GM19324 (cell line): ENCODE data around the gene OTUB1.
"Not testable (repeated sequence)": the region's sequence is repeated elsewhere in the genome, so short reads cannot be mapped to it uniquely, and the experiment has no call there.

ENCODE experiments used
- ATAC-seq: cut with Tn5 transposase; IDR thresholded peaks from one replicate; pipeline ENCODE4 v1.9.1; 2021; ENCODE audit warnings: mild to moderate bottlenecking, moderate library complexity; ENCODE audit not compliant: unreplicated experiment, low FRiP score

Gene OTUB1, protein sequence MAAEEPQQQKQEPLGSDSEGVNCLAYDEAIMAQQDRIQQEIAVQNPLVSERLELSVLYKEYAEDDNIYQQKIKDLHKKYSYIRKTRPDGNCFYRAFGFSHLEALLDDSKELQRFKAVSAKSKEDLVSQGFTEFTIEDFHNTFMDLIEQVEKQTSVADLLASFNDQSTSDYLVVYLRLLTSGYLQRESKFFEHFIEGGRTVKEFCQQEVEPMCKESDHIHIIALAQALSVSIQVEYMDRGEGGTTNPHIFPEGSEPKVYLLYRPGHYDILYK

DNA sequence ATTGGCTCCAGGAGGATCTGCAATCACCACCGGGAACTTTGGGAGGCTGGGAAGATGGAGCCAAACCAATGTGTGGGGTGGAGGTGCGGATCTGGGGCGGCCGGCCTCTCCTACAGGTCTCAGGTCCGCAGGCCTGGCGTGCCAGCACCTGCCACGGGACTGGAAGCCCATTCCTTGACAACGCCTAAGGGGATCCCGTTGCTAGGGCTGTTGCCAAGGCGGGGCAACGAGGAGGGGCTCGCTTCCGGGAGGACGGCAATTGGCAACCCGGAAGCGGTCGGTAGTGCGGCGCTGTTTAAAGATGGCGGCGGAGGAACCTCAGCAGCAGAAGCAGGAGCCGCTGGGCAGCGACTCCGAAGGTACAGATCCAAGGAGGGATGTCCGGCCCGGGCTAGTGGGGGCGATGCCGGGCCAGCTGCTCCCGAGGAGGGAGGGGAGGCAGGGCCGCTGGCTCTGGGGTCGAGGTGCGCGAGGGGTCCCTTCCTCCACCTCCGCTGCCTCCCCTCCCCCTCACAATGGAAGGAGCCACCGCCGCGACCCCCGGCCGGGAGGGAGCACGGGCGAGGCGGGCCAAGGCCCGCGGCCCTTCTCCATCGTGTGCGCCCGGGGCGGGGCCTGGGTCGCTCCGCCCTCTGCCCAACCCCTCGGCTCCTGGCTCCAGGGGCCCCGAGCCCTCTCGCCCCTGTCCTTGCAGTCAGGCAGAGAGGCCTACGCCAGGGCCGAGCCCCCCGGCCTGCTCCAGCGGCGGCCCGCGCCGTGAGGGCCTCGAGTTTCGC is at the start of gene OTUB1:
TSS of gene OTUB1 (plus strand) at position 283 of the 776 bp plus-strand sequence. CDS start at position 302, 19 bp downstream.
- peak; percentile 77 for ATAC-seq

DNA sequence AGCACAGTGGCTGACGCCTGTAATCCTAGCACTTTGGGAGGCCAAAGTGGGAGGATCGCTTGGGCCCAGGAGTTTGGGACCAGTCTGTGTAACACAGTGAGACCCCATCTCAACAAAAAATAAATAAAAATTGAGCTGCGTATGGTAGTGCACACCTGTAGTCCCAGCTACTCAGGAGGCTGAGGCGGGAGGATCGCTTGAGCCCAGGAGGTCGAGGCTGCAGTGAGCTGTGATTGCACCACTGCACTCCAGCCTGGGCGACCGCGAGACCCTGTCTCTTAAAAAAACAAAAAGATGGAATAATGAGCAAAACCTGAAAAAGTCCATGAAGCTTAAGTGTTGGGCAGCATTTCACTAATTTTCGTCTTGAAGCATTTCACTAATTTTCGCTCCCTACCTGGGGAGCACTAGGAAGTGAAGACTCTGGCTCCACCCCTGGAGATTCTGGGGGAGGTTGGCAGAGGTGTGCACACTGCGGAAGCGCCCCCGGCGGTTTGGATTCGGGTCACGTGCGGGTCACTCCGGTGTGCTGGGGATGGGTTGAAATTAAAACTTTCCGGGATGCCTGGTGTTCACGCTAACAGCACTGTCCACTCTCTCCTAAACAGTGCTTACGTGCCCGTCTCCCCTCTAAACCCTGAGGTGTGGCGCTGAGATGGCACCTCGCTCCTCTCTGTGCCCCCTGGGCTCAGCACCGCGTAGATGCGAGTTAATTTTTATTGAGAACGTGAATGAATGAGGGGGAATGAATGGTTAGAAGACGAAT is 48.3 kb upstream of the OTUB1 start:
- peak; percentile 11 for ATAC-seq

DNA sequence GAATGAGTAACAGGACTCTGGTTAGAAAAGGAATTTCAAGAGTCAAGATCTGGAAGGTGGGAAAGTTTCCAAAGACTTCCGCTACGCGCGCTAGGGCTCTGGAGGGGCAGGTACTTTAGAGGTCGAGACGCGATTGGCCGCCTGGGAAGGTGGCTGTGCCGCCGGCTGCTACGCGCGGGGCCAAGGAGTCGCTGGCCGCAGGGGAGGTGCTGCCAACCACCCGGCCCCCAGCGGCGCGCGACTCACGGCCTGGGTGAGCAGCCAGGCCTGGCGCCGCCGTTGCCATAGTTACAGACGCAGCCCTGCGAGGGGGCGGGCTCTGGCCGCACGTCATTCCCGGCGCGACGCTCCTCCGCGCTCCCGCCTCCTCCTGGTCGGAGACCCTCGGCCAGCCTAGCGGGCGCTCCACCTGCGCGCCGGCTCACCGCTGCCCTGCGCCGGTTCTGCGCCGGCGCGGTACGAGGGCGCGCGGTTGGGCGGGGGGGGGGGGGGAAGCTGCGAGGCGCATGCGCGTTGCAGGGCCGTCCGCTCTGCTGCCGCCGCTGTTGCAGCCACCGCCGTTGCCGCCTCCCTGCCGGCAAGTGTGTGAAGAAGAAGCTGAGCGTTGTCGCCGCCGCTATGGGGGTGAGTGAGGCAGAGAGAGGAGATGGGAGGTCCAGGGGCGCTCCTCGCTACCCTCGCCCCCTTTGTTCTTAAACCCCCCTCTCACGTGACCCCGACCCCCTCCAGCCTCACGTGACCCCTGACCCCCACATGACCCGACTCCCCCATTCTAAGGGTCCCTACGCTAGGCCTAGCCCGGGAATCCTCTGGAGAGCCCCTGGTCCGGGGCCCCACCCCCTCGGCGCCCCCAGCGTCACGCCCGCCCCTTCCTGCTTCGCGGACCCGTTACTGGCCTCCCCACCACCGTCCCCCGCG is 47.5 kb upstream of the OTUB1 start, which contains the start of gene NAA40:
TSS of gene NAA40 (plus strand) at position 524 of the 918 bp plus-strand sequence. CDS start at position 619, 95 bp downstream.
- peak; percentile 98 for ATAC-seq

DNA sequence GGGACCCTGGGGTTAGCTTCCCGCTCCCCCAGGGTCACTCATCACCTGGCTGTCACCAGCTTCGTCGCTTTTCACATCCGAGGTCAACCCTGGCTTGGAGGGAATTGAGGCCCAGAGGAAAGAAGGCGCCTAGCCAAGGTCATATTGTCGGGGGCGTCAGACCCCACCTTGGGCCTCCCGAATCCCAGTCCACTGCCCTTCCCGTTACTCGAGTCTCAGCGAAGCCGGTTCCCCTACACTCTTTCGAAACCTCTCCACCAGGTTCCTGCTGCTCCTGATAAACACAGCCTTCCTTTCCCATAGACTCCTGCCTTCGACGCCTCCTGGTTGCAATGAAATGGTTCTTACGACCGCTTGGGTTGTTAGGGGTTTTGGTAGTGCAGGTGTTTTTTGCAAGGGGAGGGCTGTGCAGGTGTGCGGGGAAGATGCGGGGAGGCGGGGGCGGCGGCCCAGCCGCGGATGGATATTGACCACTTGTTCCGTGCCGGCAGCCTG is 46.8 kb upstream of the OTUB1 start:
- no peak for ATAC-seq

DNA sequence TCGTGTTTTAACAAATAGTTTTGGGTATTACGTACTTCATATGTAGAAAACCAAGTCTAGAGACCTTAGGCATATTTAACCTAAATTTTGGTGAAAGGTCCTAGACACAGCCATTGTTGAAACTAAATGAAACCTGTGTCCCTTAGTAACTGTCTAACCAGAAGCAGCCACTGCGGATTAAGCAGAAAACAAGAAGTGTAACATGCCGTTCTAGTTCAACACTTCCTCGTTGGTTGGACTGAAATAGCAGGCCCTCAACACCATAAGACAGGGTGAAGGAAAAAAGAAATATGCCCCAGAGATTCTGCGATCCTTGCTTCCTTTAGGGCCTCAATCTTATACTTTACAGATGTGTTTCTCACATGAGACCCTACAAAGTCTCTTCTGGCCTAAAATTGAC is 45.5 kb upstream of the OTUB1 start:
- ATAC-seq, result no peak

DNA sequence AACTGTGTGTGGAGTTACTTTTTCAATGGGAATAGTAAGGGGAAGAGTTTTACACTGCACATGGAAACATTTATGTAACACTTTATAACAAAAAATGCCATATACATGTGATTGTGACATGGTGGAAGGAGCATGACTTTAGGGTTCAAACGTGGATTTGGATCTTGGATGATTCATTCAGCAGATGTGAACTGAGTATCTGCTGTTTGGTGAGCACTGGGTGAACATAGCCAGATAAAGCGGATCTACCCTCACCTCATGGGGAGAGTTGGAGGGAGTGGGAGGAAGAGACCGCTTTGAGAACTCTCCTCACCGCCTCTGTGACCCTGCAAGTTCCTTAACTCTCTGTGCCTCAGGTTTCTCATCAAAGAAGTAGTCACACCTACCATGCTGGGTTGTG is 44.3 kb upstream of the OTUB1 start:
- ATAC-seq, result no peak

DNA sequence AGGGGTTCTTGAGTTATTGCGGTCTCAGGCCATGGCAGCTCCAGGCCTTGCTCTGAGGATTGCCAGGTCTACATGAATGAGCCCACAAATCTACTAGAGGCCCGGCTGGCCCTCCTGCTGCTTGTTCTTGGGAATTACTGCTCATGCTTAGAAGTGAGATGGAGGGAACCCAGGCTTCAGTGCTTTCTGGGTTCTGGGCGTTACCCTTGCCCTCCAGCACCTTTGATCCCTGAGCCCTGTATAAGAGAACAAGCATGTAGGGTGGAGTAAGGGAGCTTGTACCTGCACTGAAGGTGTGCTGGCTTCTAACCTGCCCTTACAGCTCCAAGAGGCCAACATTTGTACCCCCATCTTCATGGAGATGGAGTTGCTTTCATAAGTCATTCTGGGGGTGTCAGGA is 43.4 kb upstream of the OTUB1 start:
- no peak for ATAC-seq

DNA sequence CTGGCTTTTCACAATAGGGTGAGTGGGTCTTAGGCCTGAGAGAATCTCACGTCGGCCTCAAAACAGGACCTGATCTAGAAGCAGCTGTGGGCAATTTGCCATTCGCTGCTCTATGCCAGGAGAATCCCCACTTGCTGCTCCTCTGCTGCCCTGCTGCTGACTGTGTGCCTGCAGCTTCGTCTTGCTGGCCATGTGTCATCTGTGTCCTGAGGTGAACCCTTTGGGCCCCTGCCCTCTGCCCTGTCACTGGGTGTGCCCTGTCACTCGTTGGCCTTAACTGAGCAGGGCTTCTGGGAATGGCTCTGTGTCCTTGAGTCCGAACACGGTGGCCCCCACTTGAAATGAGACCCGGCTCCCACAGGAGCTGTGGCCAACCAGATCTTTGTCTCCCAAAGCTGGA is 41.3 kb upstream of the OTUB1 start:
- no peak for ATAC-seq

DNA sequence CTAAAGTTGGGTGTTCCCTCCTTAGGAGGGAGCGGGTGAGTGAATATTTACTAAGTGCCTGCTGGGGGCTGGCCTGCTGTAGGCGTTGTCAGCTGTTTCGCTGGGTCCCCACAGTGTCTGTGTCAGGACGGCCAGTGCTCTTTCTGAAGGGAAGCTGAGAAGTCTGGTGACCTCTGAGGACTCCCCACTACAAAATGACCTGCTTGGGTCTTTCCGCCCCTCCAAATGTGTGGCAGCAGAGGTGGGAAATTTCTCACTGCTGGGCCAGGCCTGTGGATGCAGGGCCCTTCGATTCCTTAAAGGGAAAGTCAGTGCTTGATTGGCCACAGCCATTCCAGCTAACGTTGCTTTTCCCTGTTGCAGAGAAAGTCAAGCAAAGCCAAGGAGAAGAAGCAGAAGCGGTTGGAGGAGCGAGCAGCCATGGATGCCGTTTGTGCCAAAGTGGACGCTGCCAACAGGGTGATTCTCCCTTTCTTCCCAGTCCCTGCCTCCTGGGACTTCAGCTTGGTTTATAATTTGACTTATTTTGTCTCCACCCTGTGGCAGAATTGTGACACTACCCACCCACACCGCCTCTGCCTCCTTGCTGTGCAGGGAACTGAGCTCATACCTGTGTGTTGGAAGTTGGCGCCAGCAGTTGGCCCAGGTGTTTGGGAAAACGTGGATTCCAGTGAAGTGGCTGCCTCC is 40.6 kb upstream of the OTUB1 start:
- no peak for ATAC-seq

DNA sequence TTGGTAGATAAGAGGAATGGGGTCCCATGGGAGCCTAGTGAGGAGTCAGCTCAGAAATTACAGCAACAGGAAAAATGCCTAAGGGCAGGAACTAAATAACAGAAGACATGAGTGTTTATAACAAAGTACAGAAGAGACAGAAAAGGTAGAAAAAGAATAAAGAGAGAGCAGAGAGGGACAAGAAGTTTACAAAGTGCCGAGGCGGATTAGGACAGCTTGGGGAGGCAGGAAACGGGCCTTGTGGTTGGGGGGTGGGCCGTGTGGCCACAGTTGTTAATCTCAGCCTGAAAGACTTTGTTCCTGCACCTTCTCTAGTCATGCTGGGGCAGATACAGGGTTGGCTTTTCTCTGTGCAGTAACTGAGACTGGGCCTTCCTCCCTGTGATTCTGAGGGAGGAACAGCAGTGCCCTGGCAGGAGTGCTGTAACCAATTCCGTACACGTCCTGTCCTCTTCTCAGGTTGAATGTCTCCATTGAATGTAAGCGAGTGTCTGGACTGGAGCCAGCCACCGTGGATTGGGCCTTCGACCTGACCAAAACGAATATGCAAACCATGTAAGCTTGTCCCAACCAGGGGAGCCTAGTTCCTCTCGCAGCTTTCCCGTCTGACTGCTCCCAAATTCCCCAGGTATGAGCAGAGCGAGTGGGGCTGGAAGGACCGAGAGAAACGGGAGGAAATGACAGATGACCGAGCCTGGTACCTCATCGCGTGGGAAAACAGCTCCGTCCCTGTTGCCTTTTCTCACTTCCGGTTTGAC is 34.3 kb upstream of the OTUB1 start:
- no peak for ATAC-seq

DNA sequence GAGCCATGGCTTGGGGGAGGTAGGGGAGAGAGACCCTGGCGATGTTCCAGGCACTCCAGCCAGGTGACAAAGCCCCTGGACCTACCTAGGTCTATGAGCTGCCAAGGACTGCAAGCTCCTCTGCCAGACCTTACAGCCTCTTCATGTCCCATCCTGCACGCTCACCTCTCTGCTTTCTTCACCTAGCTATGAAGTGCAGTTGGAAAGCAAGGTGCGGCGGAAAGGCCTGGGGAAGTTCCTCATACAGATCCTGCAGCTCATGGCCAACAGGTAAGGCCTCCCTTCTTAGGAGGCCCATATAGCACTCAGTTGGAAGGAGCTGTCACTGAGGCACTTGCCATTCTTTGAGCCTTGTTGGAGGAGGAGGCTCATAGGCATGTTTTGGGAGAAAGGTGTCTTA is 33.7 kb upstream of the OTUB1 start:
- ATAC-seq, result no peak

DNA sequence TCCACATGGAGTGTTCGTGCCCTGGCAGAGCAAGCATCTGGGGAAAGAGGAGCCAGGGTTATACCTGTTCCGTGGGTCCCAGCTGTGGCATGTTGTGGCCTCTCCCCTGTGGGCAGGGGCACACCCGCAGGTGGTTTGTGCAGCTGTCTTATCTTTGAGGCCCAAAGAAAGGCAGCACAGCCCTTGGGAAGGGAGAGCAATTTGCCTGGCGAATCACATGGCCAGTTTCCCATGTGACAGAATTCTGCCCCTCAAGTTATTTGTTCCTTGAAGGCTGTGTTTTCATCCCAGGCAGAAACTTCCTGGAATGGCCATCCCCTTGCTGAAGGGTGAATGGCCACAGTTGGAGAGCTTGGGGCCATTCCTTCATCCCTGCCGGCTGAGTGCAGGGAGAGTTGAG is 28.2 kb upstream of the OTUB1 start:
- ATAC-seq, result no peak

DNA sequence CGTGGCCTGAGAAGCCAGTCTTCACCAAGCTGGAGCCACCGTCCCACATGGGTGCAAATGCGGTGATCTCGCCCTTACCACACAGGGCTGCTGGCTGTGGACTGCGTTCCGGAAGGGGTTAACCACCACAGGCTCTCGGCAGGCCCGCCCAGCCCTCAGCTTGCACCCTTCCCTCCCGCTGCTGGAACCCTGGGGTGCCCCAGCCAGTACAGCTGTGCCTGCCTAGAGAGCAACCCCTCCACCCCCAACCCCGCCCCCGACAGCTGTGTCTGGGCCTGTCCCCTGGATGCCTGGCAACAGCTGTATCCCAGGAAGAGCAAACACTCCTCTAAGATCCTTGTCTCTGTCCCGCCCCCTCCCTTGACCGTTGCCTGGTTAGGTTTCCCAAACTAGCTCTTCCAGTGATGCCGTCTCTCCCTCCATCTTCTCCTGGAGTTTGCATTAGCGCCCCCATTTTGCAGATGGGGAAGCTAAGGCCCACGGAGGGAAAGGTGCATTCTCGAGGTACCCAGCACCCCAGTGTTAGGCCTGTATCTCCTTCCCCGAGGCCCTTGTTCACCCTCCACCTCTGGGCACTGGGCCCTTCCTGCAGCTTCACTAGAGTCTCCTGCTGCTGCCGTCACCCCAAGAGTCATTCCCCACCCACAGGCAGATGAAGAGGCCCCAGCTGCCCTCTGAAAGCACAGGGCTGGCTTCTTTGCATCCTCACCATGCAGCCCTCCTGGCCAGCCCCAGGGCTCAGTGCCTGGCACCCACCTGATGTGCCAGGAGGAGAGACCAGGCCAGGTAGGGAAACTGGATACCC is 24.4 kb upstream of the OTUB1 start:
- no peak for ATAC-seq

DNA sequence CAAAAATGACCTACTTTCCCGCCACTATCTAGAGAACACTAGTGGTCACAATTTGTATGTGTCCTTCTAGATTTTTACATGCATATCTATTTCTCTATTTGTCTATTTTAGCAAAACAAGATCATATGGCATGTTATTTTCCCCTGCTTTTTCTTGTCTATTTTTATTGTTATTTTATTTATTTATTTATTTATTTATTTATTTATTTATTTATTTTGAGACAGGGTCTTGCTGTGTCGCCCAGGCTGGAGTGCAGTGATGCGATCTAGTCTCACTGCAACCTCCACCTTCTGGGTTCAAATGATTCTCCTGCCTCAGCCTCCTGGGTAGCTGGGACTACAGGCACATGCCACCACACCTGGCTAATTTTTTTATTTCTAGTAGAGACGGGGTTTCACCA is 22.3 kb upstream of the OTUB1 start:
- not testable (repeated sequence) for ATAC-seq

DNA sequence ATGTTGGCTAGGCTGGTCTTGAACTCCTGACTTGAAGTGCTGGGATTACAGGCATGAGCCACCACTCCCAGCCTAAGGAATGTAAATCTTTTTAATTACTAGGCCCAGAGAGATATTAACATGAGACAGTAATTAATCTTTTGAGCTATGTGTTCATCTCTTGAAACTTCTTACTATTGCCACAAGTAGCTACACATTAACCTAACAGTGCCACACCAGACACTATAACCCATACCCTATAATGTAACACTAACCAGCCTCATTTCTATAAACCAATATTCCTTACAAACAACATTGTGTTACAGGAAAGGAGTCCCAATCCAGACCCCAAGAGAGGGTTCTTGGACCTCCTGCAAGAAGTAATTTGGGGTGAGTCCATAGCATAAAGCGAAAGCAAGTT is 19.8 kb upstream of the OTUB1 start:
- no peak for ATAC-seq

DNA sequence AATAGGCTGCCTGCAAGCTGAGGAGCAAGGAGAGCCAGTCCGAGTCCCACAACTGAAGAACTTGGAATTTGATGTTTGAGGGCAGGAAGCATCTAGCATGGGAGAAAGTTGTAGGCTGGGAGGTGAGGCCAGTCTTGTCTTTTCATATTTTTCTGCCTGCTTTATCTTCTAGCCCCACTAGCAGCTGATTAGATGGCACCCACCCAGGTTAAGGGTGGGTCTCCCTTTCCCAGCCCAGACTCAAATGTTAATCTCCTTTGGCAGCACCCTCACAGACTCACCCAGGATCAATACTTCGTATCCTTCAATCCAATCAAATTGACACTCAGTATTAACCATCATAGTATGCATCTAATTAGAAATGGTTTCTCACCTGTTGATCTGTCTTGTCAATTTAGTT is 16.8 kb upstream of the OTUB1 start:
- no peak for ATAC-seq

DNA sequence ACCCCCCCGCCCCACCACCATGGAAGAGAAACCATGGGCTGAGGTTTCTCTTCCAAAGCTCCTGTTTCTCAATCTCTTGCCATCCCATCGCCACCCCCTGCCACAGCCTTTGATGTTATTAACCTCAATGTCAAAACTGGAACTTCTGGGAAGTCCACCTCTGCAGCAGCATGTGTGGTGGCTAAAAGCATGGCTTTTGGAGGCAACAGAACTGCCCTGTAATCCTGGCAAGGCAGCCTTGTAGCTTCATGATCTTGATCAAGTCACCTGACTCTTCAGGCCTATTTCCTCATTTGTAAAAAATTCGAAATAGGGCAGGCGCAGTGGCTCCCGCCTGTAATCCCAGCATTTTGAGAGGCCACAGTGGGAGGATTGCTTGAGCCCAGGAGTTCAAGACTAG is 15.3 kb upstream of the OTUB1 start:
- no peak for ATAC-seq

DNA sequence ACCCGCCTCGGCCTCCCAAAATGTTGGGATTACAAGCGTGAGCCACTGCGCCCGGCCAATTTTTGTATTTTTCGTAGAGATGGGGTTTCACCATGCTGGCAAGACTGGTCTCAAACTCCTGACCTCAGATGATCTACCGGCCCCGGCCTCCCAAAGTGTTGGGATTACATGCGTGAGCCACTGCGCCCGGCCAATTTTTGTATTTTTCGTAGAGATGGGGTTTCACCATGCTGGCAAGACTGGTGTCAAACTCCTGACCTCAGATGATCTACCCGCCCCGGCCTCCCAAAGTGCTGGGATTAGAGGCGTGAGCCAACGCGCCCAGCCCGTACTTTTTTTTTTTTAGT is 12.4 kb upstream of the OTUB1 start:
- not testable (repeated sequence) for ATAC-seq
